ENCODE results near the gene SSX1. TPM values are rescaled to one million over a fixed set of nuclear protein-coding genes. Genes with fewer than 3 reads are reported as not detected.

Gene SSX1
- total RNA-seq, 1 donor from 2014 or later = not detected

Other genes with a start within 250 kb of the SSX1 start
- not detected in 2 replicates for gene SPACA5, start 248.4 kb upstream of the SSX1 start, total RNA-seq
- gene ZNF630, start 183.8 kb upstream of the SSX1 start, total RNA-seq = not detected in 2 replicates
- not detected in 2 replicates for gene SPACA5B, start 124.8 kb upstream of the SSX1 start, total RNA-seq
- gene SSX5, start 58.6 kb upstream of the SSX1 start, total RNA-seq = not detected in 2 replicates
- gene SSX3, start 101.3 kb downstream of the SSX1 start, total RNA-seq = not detected in 2 replicates
- gene SSX4, start 128.1 kb downstream of the SSX1 start, total RNA-seq = not detected in 2 replicates
- gene SSX4B, start 156.6 kb downstream of the SSX1 start, total RNA-seq = not detected in 2 replicates
- gene SLC38A5, start 214.9 kb downstream of the SSX1 start, total RNA-seq = 23.5 and 28.9 TPM in 2 replicates
- gene FTSJ1, start 220.8 kb downstream of the SSX1 start, total RNA-seq = 39.9 and 44.5 TPM in 2 replicates

Measured in activated B cell treated with CpG ODN at 0.5 μM for 24 hours (primary cell).